Neural progenitor cell (in vitro differentiated cells): Measurements from ENCODE around the gene HIGD1B. TPM values are rescaled to one million over a fixed set of nuclear protein-coding genes. Genes with fewer than 3 reads are reported as not detected.

Experiments
- DNase-seq: peaks from one replicate; pipeline ENCODE4 v3.0.0-alpha.2; 2016; ENCODE audit warnings: low spot score
- H2AFZ ChIP-seq: fragments of 200-600 bp; sonication (generic); replicated peaks from 2 replicates; pipeline ENCODE4 v1.6.1; 2016; ENCODE audit warnings: antibody characterized with exemption
- H3F3A ChIP-seq: fragments of 200-600 bp; sonication (generic); 2 replicates; pipeline ENCODE4 v1.6.1; 2016; ENCODE audit warnings: antibody characterized with exemption, low read depth
- H3K27ac ChIP-seq: fragments of 200-600 bp; sonication (generic); 2 replicates; pipeline ENCODE4 v1.5.1; 2016; ENCODE audit warnings: mild to moderate bottlenecking
- H3K27me3 ChIP-seq: fragments of 200-600 bp; sonication (generic); 2 replicates; pipeline ENCODE4 v1.6.1; 2016; ENCODE audit warnings: mild to moderate bottlenecking, moderate library complexity
- H3K36me3 ChIP-seq: fragments of 200-600 bp; sonication (generic); 2 replicates; pipeline ENCODE4 v1.5.1; 2016
- H3K4me1 ChIP-seq: fragments of 200-600 bp; sonication (generic); 2 replicates; pipeline ENCODE4 v1.6.1; 2016; ENCODE audit warnings: mixed run types
- H3K4me2 ChIP-seq: fragments of 200-600 bp; sonication (generic); 2 replicates; pipeline ENCODE4 v1.6.1; 2016
- H3K4me3 ChIP-seq: fragments of 200-600 bp; sonication (generic); 2 replicates; pipeline ENCODE4 v1.5.1; 2016
- H3K79me2 ChIP-seq: fragments of 200-600 bp; sonication (generic); 2 replicates; pipeline ENCODE4 v1.6.1; 2016; ENCODE audit warnings: low read depth
- H3K9ac ChIP-seq: fragments of 200-600 bp; sonication (generic); 2 replicates; pipeline ENCODE4 v1.6.1; 2016
- H3K9me3 ChIP-seq: fragments of 200-600 bp; sonication (generic); 2 replicates; pipeline ENCODE4 v1.5.1; 2016; ENCODE audit warnings: low read depth
- H4K20me1 ChIP-seq: fragments of 200-600 bp; sonication (generic); 2 replicates; pipeline ENCODE4 v1.6.1; 2016; ENCODE audit warnings: low read depth
- H3K27ac Mint-ChIP-seq: 3 replicates; pipeline ENCODE4 v1.8.0; 2021; ENCODE audit warnings: mixed read lengths
- H3K27me3 Mint-ChIP-seq: 2 replicates; pipeline ENCODE4 v1.8.0; 2022; ENCODE audit warnings: low read depth, mild to moderate bottlenecking, inconsistent platforms, moderate library complexity, mixed read lengths; ENCODE audit not compliant: insufficient read depth
- H3K36me3 Mint-ChIP-seq: 3 replicates; pipeline ENCODE4 v1.8.0; 2021; ENCODE audit warnings: mixed read lengths
- H3K4me1 Mint-ChIP-seq: 3 replicates; pipeline ENCODE4 v1.8.0; 2021; ENCODE audit warnings: mixed read lengths
- H3K4me3 Mint-ChIP-seq: 3 replicates; pipeline ENCODE4 v1.8.0; 2021; ENCODE audit warnings: mild to moderate bottlenecking, moderate library complexity, mixed read lengths
- H3K9me3 Mint-ChIP-seq: 3 replicates; pipeline ENCODE4 v1.8.0; 2020; ENCODE audit warnings: mixed read lengths
- EZH2 ChIP-seq: fragments of 200-600 bp; sonication (generic); IDR thresholded peaks from 2 replicates; pipeline ENCODE4 v1.6.1; 2017; ENCODE audit warnings: antibody characterized with exemption, mild to moderate bottlenecking, moderate library complexity
- EZH2phosphoT487 ChIP-seq: fragments of 200-600 bp; sonication (generic); IDR thresholded peaks from 2 replicates; pipeline ENCODE4 v1.6.1; 2017; ENCODE audit warnings: antibody characterized with exemption
- total RNA-seq: library from RNA; depleted of rRNA; stranded (reverse); fragments of >200 nt; gene quantifications from 2 replicates; pipeline ENCODE4 v1.2.3, GENCODE V29; 2015; ENCODE audit warnings: low replicate concordance
- TF ChIP-seq, protein P1 (sequence below): fragments of 200-600 bp; sonication (generic); IDR thresholded peaks from 2 replicates; pipeline ENCODE4 v1.5.1; 2017; ENCODE audit warnings: antibody characterized with exemption, mild to moderate bottlenecking

Gene HIGD1B
- total RNA-seq, 1 donor from 2014 or later: not detected

- no peaks in the 10 kb centered on the region for H3K27me3 Mint-ChIP-seq
- H3K36me3 Mint-ChIP-seq: peaks cover 36% of the 10 kb centered on the region
- H3K4me3 Mint-ChIP-seq: no peak overlapping the region
- Histone ChIP-seq H3K4me2 (no peak overlapping the region), H3F3A (no peaks in the 10 kb centered on the region), H3K27ac (no peak overlapping the region), H3K4me1 (no peaks in the 10 kb centered on the region), H3K36me3 (no peaks in the 10 kb centered on the region), H3K9me3 (no peaks in the 10 kb centered on the region), H4K20me1 (no peaks in the 10 kb centered on the region), H3K9ac (no peak overlapping the region), H3K79me2 (no peaks in the 10 kb centered on the region), H2AFZ (no peak overlapping the region), H3K27me3 (no peaks in the 10 kb centered on the region), H3K4me3 (no peak overlapping the region)
- no peak for TF ChIP-seq EZH2phosphoT487
- TF ChIP-seq, protein P1, sequence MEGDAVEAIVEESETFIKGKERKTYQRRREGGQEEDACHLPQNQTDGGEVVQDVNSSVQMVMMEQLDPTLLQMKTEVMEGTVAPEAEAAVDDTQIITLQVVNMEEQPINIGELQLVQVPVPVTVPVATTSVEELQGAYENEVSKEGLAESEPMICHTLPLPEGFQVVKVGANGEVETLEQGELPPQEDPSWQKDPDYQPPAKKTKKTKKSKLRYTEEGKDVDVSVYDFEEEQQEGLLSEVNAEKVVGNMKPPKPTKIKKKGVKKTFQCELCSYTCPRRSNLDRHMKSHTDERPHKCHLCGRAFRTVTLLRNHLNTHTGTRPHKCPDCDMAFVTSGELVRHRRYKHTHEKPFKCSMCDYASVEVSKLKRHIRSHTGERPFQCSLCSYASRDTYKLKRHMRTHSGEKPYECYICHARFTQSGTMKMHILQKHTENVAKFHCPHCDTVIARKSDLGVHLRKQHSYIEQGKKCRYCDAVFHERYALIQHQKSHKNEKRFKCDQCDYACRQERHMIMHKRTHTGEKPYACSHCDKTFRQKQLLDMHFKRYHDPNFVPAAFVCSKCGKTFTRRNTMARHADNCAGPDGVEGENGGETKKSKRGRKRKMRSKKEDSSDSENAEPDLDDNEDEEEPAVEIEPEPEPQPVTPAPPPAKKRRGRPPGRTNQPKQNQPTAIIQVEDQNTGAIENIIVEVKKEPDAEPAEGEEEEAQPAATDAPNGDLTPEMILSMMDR: no peak
- TF ChIP-seq EZH2: no peak
- no peaks in the 10 kb centered on the region for H3K9me3 Mint-ChIP-seq
- H3K27ac Mint-ChIP-seq: no peak overlapping the region
- H3K4me1 Mint-ChIP-seq: peaks cover 8% of the 10 kb centered on the region
- DNase-seq: no peak
These were observed 2.9 kb downstream of the HIGD1B start for GRCh38 chr17:44850612-44851011.

GRCh38 chr17:44854192-44854591 is 6.5 kb downstream of the HIGD1B start:
- Histone ChIP-seq H3K9ac (no peak overlapping the region), H3K27me3 (no peaks in the 10 kb centered on the region), H3K36me3 (no peaks in the 10 kb centered on the region), H3K27ac (no peak overlapping the region), H4K20me1 (no peaks in the 10 kb centered on the region), H3K9me3 (no peaks in the 10 kb centered on the region), H3K4me1 (no peaks in the 10 kb centered on the region), H3F3A (no peaks in the 10 kb centered on the region), H2AFZ (no peak overlapping the region), H3K79me2 (no peaks in the 10 kb centered on the region), H3K4me2 (no peak overlapping the region), H3K4me3 (no peak overlapping the region)
- Mint-ChIP-seq H3K4me1 (peaks cover 8% of the 10 kb centered on the region), H3K36me3 (peaks cover 47% of the 10 kb centered on the region), H3K9me3 (no peaks in the 10 kb centered on the region), H3K27ac (no peak overlapping the region), H3K27me3 (no peaks in the 10 kb centered on the region), H3K4me3 (no peak overlapping the region)
- TF ChIP-seq, protein P1: no peak
- TF ChIP-seq EZH2: no peak
- no peak for TF ChIP-seq EZH2phosphoT487
- DNase-seq: no peak

GRCh38 chr17:44859701-44860100 is 12.0 kb downstream of the HIGD1B start:
- Histone ChIP-seq H3K4me3 (no peak overlapping the region), H2AFZ (no peak overlapping the region), H3K27ac (no peak overlapping the region), H3K79me2 (no peaks in the 10 kb centered on the region), H3K36me3 (peaks cover 9% of the 10 kb centered on the region), H3K4me2 (no peak overlapping the region), H3F3A (no peaks in the 10 kb centered on the region), H3K27me3 (no peaks in the 10 kb centered on the region), H3K9ac (no peak overlapping the region), H3K4me1 (no peaks in the 10 kb centered on the region), H3K9me3 (no peaks in the 10 kb centered on the region), H4K20me1 (no peaks in the 10 kb centered on the region)
- no peaks in the 10 kb centered on the region for H3K9me3 Mint-ChIP-seq
- no peak overlapping the region for H3K4me3 Mint-ChIP-seq
- H3K36me3 Mint-ChIP-seq: peaks cover 39% of the 10 kb centered on the region
- TF ChIP-seq EZH2phosphoT487 (no peak), EZH2 (no peak)
- TF ChIP-seq, protein P1: no peak
- no peak for DNase-seq
- no peak overlapping the region for H3K27ac Mint-ChIP-seq
- no peaks in the 10 kb centered on the region for H3K27me3 Mint-ChIP-seq
- H3K4me1 Mint-ChIP-seq: peaks cover 2% of the 10 kb centered on the region
